ENCODE measurements around the gene LEPR.

DNA sequence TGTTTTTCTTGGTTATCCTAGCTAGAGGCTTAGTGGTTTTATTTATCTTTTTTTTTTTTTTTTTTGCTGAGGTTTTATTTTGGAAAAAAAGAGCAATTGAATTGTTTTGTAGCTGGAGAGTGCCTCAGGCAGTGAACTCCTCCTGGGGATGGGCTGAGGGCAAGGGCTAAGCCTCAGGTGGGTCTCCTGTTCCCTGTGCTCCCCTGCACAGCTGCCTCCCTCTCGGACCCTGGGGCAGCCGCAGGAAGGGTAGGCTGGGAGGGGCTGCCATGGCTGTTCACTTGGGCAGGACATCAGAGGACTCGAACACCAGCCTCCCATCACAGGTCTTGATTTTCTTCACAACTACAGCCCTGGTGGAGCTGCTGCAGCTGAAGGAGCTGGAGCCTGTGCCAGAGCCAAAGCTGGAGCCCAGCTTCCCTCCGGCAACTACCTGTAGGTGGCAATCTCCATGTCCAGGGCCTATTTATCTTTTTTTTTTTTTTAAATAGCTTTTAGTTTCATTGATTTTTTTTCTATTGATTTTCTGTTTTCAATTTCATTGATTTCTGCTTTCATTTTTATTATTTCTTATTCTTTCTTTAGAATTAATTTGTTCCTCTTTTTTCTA, 28.9 kb downstream of the LEPR start:
- TF ChIP-seq, protein P1, sequence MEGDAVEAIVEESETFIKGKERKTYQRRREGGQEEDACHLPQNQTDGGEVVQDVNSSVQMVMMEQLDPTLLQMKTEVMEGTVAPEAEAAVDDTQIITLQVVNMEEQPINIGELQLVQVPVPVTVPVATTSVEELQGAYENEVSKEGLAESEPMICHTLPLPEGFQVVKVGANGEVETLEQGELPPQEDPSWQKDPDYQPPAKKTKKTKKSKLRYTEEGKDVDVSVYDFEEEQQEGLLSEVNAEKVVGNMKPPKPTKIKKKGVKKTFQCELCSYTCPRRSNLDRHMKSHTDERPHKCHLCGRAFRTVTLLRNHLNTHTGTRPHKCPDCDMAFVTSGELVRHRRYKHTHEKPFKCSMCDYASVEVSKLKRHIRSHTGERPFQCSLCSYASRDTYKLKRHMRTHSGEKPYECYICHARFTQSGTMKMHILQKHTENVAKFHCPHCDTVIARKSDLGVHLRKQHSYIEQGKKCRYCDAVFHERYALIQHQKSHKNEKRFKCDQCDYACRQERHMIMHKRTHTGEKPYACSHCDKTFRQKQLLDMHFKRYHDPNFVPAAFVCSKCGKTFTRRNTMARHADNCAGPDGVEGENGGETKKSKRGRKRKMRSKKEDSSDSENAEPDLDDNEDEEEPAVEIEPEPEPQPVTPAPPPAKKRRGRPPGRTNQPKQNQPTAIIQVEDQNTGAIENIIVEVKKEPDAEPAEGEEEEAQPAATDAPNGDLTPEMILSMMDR (IDR thresholded peaks at IDR 0.05) = no peak
- no peak for TF ChIP-seq POLR2A (IDR thresholded peaks at IDR 0.05)

Measured in adrenal gland (tissue), 5 donors.